ENCODE data around the gene DHX30.

The DHX30 gene

GRCh38 chr3:47895241-47895640 is 92.3 kb downstream of the DHX30 start:
- H3K9ac ChIP-seq (ENCODE audit: low read depth, low read length) = no peak overlapping the region
- no peaks in the 10 kb centered on the region for H3K36me3 ChIP-seq (ENCODE audit: control insufficient read depth, insufficient read depth, low read length)
- no peak overlapping the region for H3K4me3 ChIP-seq (ENCODE audit: low read depth, low read length)
- H3K27me3 ChIP-seq (ENCODE audit: control insufficient read depth, insufficient read depth, low read length) = no peaks in the 10 kb centered on the region
- H3K9me3 ChIP-seq (ENCODE audit: control insufficient read depth, insufficient read depth, low read length) = no peaks in the 10 kb centered on the region
- H3K4me1 ChIP-seq (ENCODE audit: control insufficient read depth, insufficient read depth, low read length) = peaks cover 33% of the 10 kb centered on the region

- Histone ChIP-seq H3K36me3 (ENCODE audit: control insufficient read depth, insufficient read depth, low read length) (no peaks in the 10 kb centered on the region), H3K9ac (ENCODE audit: low read depth, low read length) (no peak overlapping the region), H3K9me3 (ENCODE audit: control insufficient read depth, insufficient read depth, low read length) (no peaks in the 10 kb centered on the region)
Observed at GRCh38 chr3:47896736-47897135, 93.8 kb downstream of the DHX30 start.

GRCh38 chr3:47897954-47898353 is 95.0 kb downstream of the DHX30 start:
- H3K9me3 ChIP-seq (ENCODE audit: control insufficient read depth, insufficient read depth, low read length) = no peaks in the 10 kb centered on the region
- H3K27me3 ChIP-seq (ENCODE audit: control insufficient read depth, insufficient read depth, low read length) = no peaks in the 10 kb centered on the region
- H3K4me3 ChIP-seq (ENCODE audit: low read depth, low read length) = no peak overlapping the region
- peaks cover 10% of the 10 kb centered on the region for H3K4me1 ChIP-seq (ENCODE audit: control insufficient read depth, insufficient read depth, low read length)
- no peaks in the 10 kb centered on the region for H3K36me3 ChIP-seq (ENCODE audit: control insufficient read depth, insufficient read depth, low read length)
- H3K9ac ChIP-seq (ENCODE audit: low read depth, low read length) = no peak overlapping the region

More at GRCh38 chr3:47896736-47897135, 93.8 kb downstream of the DHX30 start:
- H3K4me3 ChIP-seq (ENCODE audit: low read depth, low read length) = no peak overlapping the region
- H3K4me1 ChIP-seq (ENCODE audit: control insufficient read depth, insufficient read depth, low read length) = peaks cover 19% of the 10 kb centered on the region
- no peaks in the 10 kb centered on the region for H3K27me3 ChIP-seq (ENCODE audit: control insufficient read depth, insufficient read depth, low read length)

- Histone ChIP-seq H3K9me3 (ENCODE audit: control insufficient read depth, insufficient read depth, low read length) (no peaks in the 10 kb centered on the region), H3K4me1 (ENCODE audit: control insufficient read depth, insufficient read depth, low read length) (no peaks in the 10 kb centered on the region), H3K27me3 (ENCODE audit: control insufficient read depth, insufficient read depth, low read length) (no peaks in the 10 kb centered on the region), H3K4me3 (ENCODE audit: low read depth, low read length) (no peak overlapping the region), H3K9ac (ENCODE audit: low read depth, low read length) (no peak overlapping the region), H3K36me3 (ENCODE audit: control insufficient read depth, insufficient read depth, low read length) (no peaks in the 10 kb centered on the region)
Observed at GRCh38 chr3:47899495-47900108, 96.7 kb downstream of the DHX30 start.
